Endothelial cell of umbilical vein (primary cell): ENCODE results near the gene NSD2. TPM values are rescaled to one million over a fixed set of nuclear protein-coding genes. Genes with fewer than 3 reads are reported as not detected.

Experiments
- BruUV-seq: library from RNA; stranded (reverse); fragments of 400-500 nt; replicated peaks from 2 replicates; lab custom pipeline; 2021; lab: Mats Ljungman, UMichigan
- CTCF ChIA-PET: fragments of 300-600, 350-600 bp; sonication (Branson Sonifier 250); formaldehyde crosslinking; loops from one replicate; lab custom pipeline; 2021; ENCODE audit warnings: antibody characterized with exemption, inconsistent platforms; lab: Charles Lee
- POLR2A ChIA-PET: fragments of 300-600, 350-600 bp; sonication (Branson Sonifier 250); formaldehyde crosslinking; loops from one replicate; lab custom pipeline; 2021; ENCODE audit warnings: antibody characterized with exemption, inconsistent platforms; lab: Charles Lee
- DNase-seq: peaks from one replicate; pipeline ENCODE4 v3.0.0-alpha.2; 2011; ENCODE audit warnings: low read depth, low spot score
- FAIRE-seq: peaks from 2 replicates; lab custom pipeline; 2011; peaks lifted over from hg19 to GRCh38; lab: Jason Lieb, UNC
- H2AFZ ChIP-seq: 2 replicates; pipeline ENCODE4 v1.6.0; 2012; ENCODE audit warnings: low read depth, low read length, control low read depth, inconsistent platforms
- H3K27ac ChIP-seq: 2 replicates; pipeline ENCODE4 v1.5.1; 2011; ENCODE audit warnings: low read depth, mild to moderate bottlenecking, control low read depth, low read length, moderate library complexity; ENCODE audit not compliant: insufficient read depth
- H3K27me3 ChIP-seq, 2 experiments: 2 replicates each; pipeline versions ENCODE4 v1.6.0 to v1.6.1; 2011; ENCODE audit warnings: low read length in 2 of 2, mixed read lengths in 1 of 2; ENCODE audit not compliant: control insufficient read depth in 2 of 2, insufficient read depth in 2 of 2
- H3K36me3 ChIP-seq, 2 experiments: 2 replicates in 1 of 2; 3 replicates in 1 of 2; pipeline ENCODE4 v1.5.1; 2011; ENCODE audit warnings: low read length in 2 of 2, mild to moderate bottlenecking in 1 of 2, moderate library complexity in 1 of 2; ENCODE audit not compliant: control insufficient read depth in 2 of 2, insufficient read depth in 2 of 2; ENCODE audit errors: extremely low read depth in 1 of 2
- H3K4me1 ChIP-seq: 3 replicates; pipeline ENCODE4 v1.5.1; 2011; ENCODE audit warnings: mild to moderate bottlenecking, low read length; ENCODE audit not compliant: control insufficient read depth, insufficient read depth; ENCODE audit errors: extremely low read depth
- H3K4me2 ChIP-seq: 2 replicates; pipeline ENCODE4 v1.6.1; 2011; ENCODE audit warnings: low read length, control low read depth, mixed read lengths; ENCODE audit not compliant: insufficient read depth
- H3K4me3 ChIP-seq, 3 experiments: fragments of 200-600 bp in 1 of 3; sonication (generic), shearing (Covaris generic) in 1 of 3; replicated peaks in 1 of 3; 2 replicates each; pipeline ENCODE4 v1.5.1; 2011 to 2016; ENCODE audit warnings: control low read depth in 3 of 3, low read length in 3 of 3, mild to moderate bottlenecking in 2 of 3, inconsistent platforms in 1 of 3, low read depth in 1 of 3, moderate library complexity in 1 of 3; ENCODE audit not compliant: insufficient read depth in 1 of 3
- H3K79me2 ChIP-seq: 2 replicates; pipeline ENCODE4 v1.6.0; 2012; ENCODE audit warnings: low read length, inconsistent platforms; ENCODE audit not compliant: control insufficient read depth, insufficient read depth
- H3K9ac ChIP-seq: replicated peaks from 2 replicates; pipeline ENCODE3; 2011; ENCODE audit warnings: low read length, control low read depth; ENCODE audit not compliant: insufficient read depth; ENCODE audit errors: extremely low read depth
- H3K9me1 ChIP-seq: replicated peaks from 3 replicates; pipeline ENCODE4 v1.6.0; 2011; ENCODE audit warnings: mild to moderate bottlenecking, low read length; ENCODE audit not compliant: control insufficient read depth, insufficient read depth; ENCODE audit errors: extremely low read depth
- H3K9me3 ChIP-seq: replicated peaks from 2 replicates; pipeline ENCODE4 v1.5.1; 2012; ENCODE audit warnings: low read length, inconsistent platforms; ENCODE audit not compliant: control insufficient read depth, insufficient read depth
- H4K20me1 ChIP-seq: replicated peaks from 2 replicates; pipeline ENCODE3; 2011; ENCODE audit warnings: mild to moderate bottlenecking, low read length; ENCODE audit not compliant: control insufficient read depth, insufficient read depth; ENCODE audit errors: extremely low read depth
- EZH2 ChIP-seq: IDR thresholded peaks from 2 replicates; pipeline ENCODE4 v1.6.1; 2012; ENCODE audit warnings: borderline replicate concordance, low read depth, mild to moderate bottlenecking, moderate library complexity, low read length, inconsistent platforms; ENCODE audit not compliant: severe bottlenecking
- FOS ChIP-seq: IDR thresholded peaks from 2 replicates; pipeline ENCODE4 v1.6.1; 2011; ENCODE audit warnings: mild to moderate bottlenecking, low read length, moderate library complexity, borderline replicate concordance; ENCODE audit not compliant: insufficient read depth
- GATA2 ChIP-seq: IDR thresholded peaks from 2 replicates; pipeline ENCODE4 v1.7.0; 2011; ENCODE audit warnings: low read depth, mild to moderate bottlenecking, moderate library complexity, mixed read lengths, low read length; ENCODE audit not compliant: insufficient read length, insufficient read depth
- JUN ChIP-seq: IDR thresholded peaks from 2 replicates; pipeline ENCODE4 v1.6.1; 2011; ENCODE audit warnings: borderline replicate concordance, low read depth; ENCODE audit not compliant: insufficient read length, insufficient read depth
- MYC ChIP-seq: IDR thresholded peaks from one replicate; pipeline ENCODE4 v1.6.1; 2011; ENCODE audit warnings: mild to moderate bottlenecking, low read depth, low read length
- POLR2A ChIP-seq: IDR thresholded peaks from 2 replicates; pipeline ENCODE4 v1.6.1; 2012; ENCODE audit warnings: low read depth, mild to moderate bottlenecking, control low read depth, low read length
- POLR2AphosphoS5 ChIP-seq: IDR thresholded peaks from 2 replicates; pipeline ENCODE4 v1.6.1; 2012; ENCODE audit warnings: low read depth, mild to moderate bottlenecking, control low read depth, low read length, moderate library complexity; ENCODE audit not compliant: insufficient read depth
- dilution Hi-C: fragments of 300-500 bp; cut with MboI; formaldehyde crosslinking; loops from one replicate; pipeline ENCODE4 v1.15.0; 2019; ENCODE audit warnings: low sequenced_read_pairs; ENCODE audit not compliant: extremely low pct_ligation_motif_present
- intact Hi-C: fragments of 100-400 bp; cut with micrococcal nuclease; formaldehyde crosslinking; loops from one replicate; pipeline ENCODE4 v1.10.0; 2022
- polyA plus RNA-seq, 4 experiments: library from polyadenylated mRNA; depleted of rRNA in 3 of 4; stranded (reverse) in 3 of 4; unstranded in 1 of 4; fragments of >200 nt; gene quantifications; 2 replicates each; pipeline versions ENCODE4 v1.2.1 to v1.2.3, GENCODE V29; 2011 to 2012; ENCODE audit warnings: missing spikeins in 1 of 4
- total RNA-seq: library from RNA; stranded (reverse); gene quantifications from 2 replicates; pipeline ENCODE4 v1.2.3, GENCODE V29; 2021
- TF ChIP-seq, protein P1 (sequence below), 2 donors: IDR thresholded peaks; 1 replicate in 1 of 2; 2 replicates in 1 of 2; pipeline ENCODE4 v1.5.1; 2011; ENCODE audit warnings: low read length in 2 of 2, mild to moderate bottlenecking in 2 of 2, moderate library complexity in 2 of 2, control low read depth in 1 of 2, inconsistent platforms in 1 of 2, low read depth in 1 of 2; ENCODE audit not compliant: insufficient read depth in 1 of 2; ENCODE audit errors: extremely low read depth in 1 of 2
- TF ChIP-seq, protein P2 (sequence below): IDR thresholded peaks from 2 replicates; pipeline ENCODE4 v1.6.1; 2011; ENCODE audit not compliant: insufficient read depth, insufficient read length

NSD2 gene
- total and polyA plus RNA-seq, 2 donors (not counting 3 experiments of a cell fraction or from before 2014, with no cell fraction given) = 31.3 to 171 TPM

DNA sequence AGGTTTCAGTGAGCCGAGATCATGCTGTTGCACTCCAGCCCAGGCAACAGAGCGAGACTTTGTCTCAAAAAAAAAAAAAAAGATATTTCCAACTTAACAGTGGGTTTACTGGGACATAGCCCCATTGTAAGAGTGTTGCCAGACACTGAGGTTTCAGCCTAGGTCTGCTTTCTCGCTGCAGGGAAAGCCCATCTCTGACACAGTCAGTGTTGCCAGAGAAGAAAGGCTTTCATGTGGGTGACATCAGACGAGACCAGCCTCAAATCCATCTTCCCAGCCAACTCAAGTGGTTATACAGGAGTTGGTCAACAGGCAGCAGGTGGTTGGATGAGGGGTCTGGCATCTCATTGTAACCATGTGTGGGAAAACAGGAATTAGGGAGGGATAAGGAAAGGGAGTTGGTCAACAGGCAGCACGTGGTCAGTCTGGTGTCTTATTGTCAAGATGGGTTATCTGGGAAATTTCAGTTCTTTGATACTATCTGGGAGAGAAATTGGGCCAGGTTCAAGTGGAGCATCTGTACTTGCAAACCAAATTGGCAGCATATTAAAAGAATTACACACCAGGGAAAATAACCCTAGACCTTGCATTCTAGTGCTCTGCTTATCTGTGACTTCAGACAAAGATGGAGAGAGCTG, 96.4 kb downstream of the NSD2 start:
- dilution Hi-C loops = no loop called here
- FAIRE-seq (no peak), DNase-seq (peak; percentile 16)
- Histone ChIP-seq H3K4me2 (no peak overlapping the region), H3K9ac (no peak overlapping the region), H3K4me1 (no peaks in the 10 kb centered on the region), H4K20me1 (no peaks in the 10 kb centered on the region), H3K9me3 (no peaks in the 10 kb centered on the region), H3K79me2 (peaks cover 4% of the 10 kb centered on the region), H3K4me3 (no peak overlapping the region), H3K9me1 (no peaks in the 10 kb centered on the region), H3K36me3 (peaks cover 3 to 33% of the 10 kb centered on the region in 2 experiments), H3K27ac (no peak overlapping the region), H2AFZ (no peak overlapping the region), H3K27me3 (no peaks in the 10 kb centered on the region)
- POLR2A ChIA-PET = no interaction called here
- CTCF ChIA-PET = no interaction called here
- BruUV-seq = no TSS peak
- TF ChIP-seq, protein P1, sequence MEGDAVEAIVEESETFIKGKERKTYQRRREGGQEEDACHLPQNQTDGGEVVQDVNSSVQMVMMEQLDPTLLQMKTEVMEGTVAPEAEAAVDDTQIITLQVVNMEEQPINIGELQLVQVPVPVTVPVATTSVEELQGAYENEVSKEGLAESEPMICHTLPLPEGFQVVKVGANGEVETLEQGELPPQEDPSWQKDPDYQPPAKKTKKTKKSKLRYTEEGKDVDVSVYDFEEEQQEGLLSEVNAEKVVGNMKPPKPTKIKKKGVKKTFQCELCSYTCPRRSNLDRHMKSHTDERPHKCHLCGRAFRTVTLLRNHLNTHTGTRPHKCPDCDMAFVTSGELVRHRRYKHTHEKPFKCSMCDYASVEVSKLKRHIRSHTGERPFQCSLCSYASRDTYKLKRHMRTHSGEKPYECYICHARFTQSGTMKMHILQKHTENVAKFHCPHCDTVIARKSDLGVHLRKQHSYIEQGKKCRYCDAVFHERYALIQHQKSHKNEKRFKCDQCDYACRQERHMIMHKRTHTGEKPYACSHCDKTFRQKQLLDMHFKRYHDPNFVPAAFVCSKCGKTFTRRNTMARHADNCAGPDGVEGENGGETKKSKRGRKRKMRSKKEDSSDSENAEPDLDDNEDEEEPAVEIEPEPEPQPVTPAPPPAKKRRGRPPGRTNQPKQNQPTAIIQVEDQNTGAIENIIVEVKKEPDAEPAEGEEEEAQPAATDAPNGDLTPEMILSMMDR (IDR thresholded peaks at IDR 0.05; ENCODE audit: extremely low read depth in 1 of 2, insufficient read depth in 1 of 2, low read depth in 1 of 2, low read length in 2 of 2) = no peak
- no peak for TF ChIP-seq JUN
- TF ChIP-seq EZH2 = no peak
- TF ChIP-seq MYC = no peak
- TF ChIP-seq FOS = no peak
- TF ChIP-seq GATA2 = no peak
- TF ChIP-seq POLR2AphosphoS5 = no peak
- TF ChIP-seq, protein P2, sequence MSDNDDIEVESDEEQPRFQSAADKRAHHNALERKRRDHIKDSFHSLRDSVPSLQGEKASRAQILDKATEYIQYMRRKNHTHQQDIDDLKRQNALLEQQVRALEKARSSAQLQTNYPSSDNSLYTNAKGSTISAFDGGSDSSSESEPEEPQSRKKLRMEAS = no peak
- no peak for TF ChIP-seq POLR2A
- intact Hi-C loops = no loop called here
